Ishikawa (cell line): ENCODE measurements around the gene CBLC.

Source experiments
- CEBPB ChIP-seq: IDR thresholded peaks from 2 replicates; pipeline ENCODE4 v1.6.1; 2012
- CREB1 ChIP-seq: IDR thresholded peaks from 2 replicates; pipeline ENCODE4 v1.6.1; 2012; ENCODE audit warnings: low read depth
- EGR1 ChIP-seq: IDR thresholded peaks from 2 replicates; pipeline ENCODE4 v1.6.1; 2012
- EP300 ChIP-seq: IDR thresholded peaks from 2 replicates; pipeline ENCODE4 v1.6.1; 2012; ENCODE audit warnings: borderline replicate concordance
- FOXM1 ChIP-seq: IDR thresholded peaks from 2 replicates; pipeline ENCODE4 v1.6.1; 2012; ENCODE audit warnings: low read depth, borderline replicate concordance
- NFIC ChIP-seq: IDR thresholded peaks from 2 replicates; pipeline ENCODE4 v1.6.1; 2012
- RAD21 ChIP-seq: IDR thresholded peaks from 2 replicates; pipeline ENCODE4 v1.6.1; 2012; ENCODE audit warnings: low read depth
- TAF1 ChIP-seq: IDR thresholded peaks from 2 replicates; pipeline ENCODE4 v1.6.1; 2012; ENCODE audit warnings: low read depth, mild to moderate bottlenecking
- TCF12 ChIP-seq: IDR thresholded peaks from 2 replicates; pipeline ENCODE4 v1.6.1; 2012; ENCODE audit warnings: low read depth
- TEAD4 ChIP-seq: IDR thresholded peaks from 2 replicates; pipeline ENCODE4 v1.6.1; 2012
- YY1 ChIP-seq: IDR thresholded peaks from 2 replicates; pipeline ENCODE4 v1.6.1; 2012; ENCODE audit warnings: low read depth
- ZBTB7A ChIP-seq: IDR thresholded peaks from 2 replicates; pipeline ENCODE4 v1.6.1; 2012; ENCODE audit warnings: low read depth
- TF ChIP-seq, protein P1 (sequence below): IDR thresholded peaks from 2 replicates; pipeline ENCODE4 v1.6.1; 2012; ENCODE audit warnings: low read depth, mild to moderate bottlenecking
- TF ChIP-seq, protein P2 (sequence below): IDR thresholded peaks from 2 replicates; pipeline ENCODE4 v1.6.1; 2012
- TF ChIP-seq, protein P3 (sequence below): IDR thresholded peaks from 2 replicates; pipeline ENCODE4 v1.6.1; 2012

The CBLC gene

DNA sequence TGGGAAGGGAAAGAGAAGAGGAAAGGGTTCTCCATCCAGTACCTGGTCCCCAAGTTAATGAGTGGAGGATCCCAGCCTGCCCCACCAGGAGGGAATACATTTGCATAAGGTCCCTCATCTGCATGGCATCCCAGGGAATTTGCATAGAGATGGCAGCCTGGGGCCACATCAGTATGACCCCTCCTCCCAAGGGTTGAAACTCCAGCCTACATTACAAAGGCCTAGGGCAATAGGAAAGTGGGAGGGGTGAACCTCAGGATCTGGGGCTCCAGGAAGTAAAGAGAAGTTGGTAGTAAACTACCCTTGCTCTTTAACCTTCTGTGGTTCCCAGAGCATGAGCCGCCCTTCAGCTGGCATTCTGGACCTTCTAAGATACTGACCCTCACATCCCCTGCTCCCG, 61.6 kb downstream of the CBLC start:
- no peak for TF ChIP-seq NFIC

DNA sequence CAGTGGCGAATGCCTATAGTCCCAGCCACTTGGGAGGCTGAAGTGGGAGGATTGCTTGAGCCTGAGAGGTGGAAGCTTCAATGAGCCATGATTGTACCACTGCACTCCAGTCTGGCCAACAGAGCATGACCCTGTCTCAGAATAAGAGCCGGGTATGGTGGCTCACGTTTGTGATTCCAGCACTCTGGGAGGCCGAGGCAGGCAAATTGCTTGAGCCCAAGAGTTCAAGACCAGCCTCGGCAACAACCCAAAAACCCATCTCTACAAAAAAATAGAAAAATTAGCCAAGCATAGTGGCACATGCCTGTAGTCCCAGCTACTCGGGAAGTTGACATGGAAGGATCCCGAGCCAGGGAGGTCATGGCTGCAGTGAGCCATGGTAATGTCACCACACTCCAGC, 63.1 kb downstream of the CBLC start:
- TF ChIP-seq TCF12 (no peak), EGR1 (no peak), TEAD4 (no peak), TAF1 (no peak), YY1 (no peak), ZBTB7A (no peak), FOXM1 (no peak), CEBPB (no peak), CREB1 (no peak), EP300 (no peak), NFIC (no peak), RAD21 (no peak)
- TF ChIP-seq, protein P1, sequence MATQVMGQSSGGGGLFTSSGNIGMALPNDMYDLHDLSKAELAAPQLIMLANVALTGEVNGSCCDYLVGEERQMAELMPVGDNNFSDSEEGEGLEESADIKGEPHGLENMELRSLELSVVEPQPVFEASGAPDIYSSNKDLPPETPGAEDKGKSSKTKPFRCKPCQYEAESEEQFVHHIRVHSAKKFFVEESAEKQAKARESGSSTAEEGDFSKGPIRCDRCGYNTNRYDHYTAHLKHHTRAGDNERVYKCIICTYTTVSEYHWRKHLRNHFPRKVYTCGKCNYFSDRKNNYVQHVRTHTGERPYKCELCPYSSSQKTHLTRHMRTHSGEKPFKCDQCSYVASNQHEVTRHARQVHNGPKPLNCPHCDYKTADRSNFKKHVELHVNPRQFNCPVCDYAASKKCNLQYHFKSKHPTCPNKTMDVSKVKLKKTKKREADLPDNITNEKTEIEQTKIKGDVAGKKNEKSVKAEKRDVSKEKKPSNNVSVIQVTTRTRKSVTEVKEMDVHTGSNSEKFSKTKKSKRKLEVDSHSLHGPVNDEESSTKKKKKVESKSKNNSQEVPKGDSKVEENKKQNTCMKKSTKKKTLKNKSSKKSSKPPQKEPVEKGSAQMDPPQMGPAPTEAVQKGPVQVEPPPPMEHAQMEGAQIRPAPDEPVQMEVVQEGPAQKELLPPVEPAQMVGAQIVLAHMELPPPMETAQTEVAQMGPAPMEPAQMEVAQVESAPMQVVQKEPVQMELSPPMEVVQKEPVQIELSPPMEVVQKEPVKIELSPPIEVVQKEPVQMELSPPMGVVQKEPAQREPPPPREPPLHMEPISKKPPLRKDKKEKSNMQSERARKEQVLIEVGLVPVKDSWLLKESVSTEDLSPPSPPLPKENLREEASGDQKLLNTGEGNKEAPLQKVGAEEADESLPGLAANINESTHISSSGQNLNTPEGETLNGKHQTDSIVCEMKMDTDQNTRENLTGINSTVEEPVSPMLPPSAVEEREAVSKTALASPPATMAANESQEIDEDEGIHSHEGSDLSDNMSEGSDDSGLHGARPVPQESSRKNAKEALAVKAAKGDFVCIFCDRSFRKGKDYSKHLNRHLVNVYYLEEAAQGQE: no peak
- TF ChIP-seq, protein P2, sequence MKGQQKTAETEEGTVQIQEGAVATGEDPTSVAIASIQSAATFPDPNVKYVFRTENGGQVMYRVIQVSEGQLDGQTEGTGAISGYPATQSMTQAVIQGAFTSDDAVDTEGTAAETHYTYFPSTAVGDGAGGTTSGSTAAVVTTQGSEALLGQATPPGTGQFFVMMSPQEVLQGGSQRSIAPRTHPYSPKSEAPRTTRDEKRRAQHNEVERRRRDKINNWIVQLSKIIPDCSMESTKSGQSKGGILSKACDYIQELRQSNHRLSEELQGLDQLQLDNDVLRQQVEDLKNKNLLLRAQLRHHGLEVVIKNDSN: no peak
- TF ChIP-seq, protein P3, sequence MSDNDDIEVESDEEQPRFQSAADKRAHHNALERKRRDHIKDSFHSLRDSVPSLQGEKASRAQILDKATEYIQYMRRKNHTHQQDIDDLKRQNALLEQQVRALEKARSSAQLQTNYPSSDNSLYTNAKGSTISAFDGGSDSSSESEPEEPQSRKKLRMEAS: no peak

DNA sequence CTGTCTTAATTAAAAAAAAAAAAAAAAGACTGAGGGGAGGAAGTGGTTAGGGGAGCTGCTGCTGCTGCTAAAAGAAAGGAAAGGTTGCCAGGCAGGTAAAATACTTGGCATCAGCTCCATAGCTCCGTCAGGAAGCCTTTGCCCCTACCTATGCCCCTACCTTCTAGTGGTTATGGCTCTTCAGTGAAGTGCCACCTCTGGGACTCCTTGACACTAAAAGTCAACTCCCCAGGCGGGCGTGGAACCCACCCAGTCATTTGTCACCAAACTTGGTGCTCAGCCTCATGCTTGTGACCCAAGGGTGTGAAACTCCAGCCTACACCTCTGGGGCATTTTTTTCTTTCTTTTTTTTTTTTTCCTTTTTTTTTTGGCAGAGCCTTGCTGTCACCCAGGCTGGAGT, 63.5 kb downstream of the CBLC start:
- no peak for TF ChIP-seq CREB1
- TF ChIP-seq, protein P3: no peak
- no peak for TF ChIP-seq TAF1
- TF ChIP-seq, protein P1: no peak
- no peak for TF ChIP-seq FOXM1
- TF ChIP-seq TCF12: no peak
- TF ChIP-seq EGR1: no peak
- TF ChIP-seq EP300: no peak
- no peak for TF ChIP-seq NFIC
- no peak for TF ChIP-seq YY1
- no peak for TF ChIP-seq RAD21
- no peak for TF ChIP-seq TEAD4
- TF ChIP-seq CEBPB: no peak
- TF ChIP-seq, protein P2: no peak
- TF ChIP-seq ZBTB7A: no peak

DNA sequence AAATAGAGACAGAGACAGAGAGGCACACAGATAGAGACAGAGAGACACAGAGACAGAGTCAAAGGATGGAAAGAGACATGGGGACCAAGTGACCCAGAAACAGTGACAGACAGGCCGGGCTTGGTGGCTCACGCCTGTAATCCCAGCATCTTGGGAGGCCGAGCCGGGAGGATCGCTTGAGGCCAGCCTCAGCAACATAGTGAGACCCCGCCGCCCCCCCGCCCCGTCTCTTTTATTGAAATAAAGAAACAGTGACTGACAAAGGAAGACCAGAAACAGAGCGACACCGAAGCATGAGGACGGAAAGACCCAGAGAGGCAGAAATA, 67.6 kb downstream of the CBLC start:
- TF ChIP-seq, protein P1: no peak
- TF ChIP-seq EP300 (no peak), TCF12 (no peak), TEAD4 (no peak), NFIC (no peak), EGR1 (no peak), FOXM1 (no peak), YY1 (no peak), TAF1 (no peak), ZBTB7A (no peak), RAD21 (no peak)
- TF ChIP-seq, protein P3: no peak

DNA sequence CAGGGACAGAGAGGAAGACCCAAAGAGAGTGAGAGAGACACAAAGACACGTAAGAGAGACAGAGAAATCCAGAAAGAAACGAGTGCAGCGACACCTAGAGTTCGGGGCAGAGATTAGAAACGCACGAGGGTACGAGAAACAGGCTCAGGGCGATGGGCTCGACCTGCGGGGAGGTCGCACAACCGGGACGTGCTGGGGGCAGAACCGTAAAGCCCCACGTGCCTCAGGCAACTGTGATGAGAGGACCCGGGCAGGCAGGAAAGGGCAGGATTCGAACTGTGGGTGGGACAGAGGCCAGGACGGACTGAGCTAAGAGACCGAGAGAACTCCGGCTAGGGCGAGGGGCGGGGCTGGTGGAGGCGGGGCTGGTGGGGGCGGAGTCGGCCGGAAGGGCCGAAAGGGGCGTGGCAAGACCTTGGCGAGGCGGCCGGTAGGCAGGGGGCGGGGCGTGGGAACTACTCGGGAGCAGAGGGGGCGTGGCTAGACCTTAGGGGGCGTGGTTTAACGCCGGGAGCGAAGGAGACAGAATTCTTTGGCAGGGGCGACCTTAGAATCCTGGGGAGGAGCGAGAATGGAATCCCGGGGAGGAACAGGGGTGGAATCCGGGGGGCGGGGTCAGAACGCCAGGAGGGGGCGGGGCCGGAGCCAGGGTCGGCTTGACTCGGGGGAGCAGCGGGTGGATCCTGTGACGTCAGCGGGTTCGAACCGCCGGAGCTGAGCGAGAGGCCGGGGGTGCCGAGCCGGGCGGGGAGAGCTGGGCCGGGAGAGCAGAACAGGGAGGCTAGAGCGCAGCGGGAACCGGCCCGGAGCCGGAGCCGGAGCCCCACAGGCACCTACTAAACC, 68.1 kb downstream of the CBLC start, which contains the start of gene NECTIN2:
Gene NECTIN2, plus strand, starts transcription at position 686 of the 843 bp plus-strand sequence. CDS start 229 bp downstream, outside the sequence.
- TF ChIP-seq CREB1: no peak
- TF ChIP-seq, protein P2: peak; percentile 66
- TF ChIP-seq, protein P1: no peak
- 0 out of 2 replicates have a peak, but pooled peaks have one; percentile 11 for TF ChIP-seq NFIC
- TF ChIP-seq ZBTB7A: peak; percentile 31; the same call in 1 of the 2 replicates
- 0 out of 2 replicates have a peak, but pooled peaks have one; percentile 15 for TF ChIP-seq EP300
- TF ChIP-seq TAF1: peak; percentile 40; the same call in 1 of the 2 replicates
- peak; percentile 73 for TF ChIP-seq RAD21
- TF ChIP-seq FOXM1: no peak
- TF ChIP-seq, protein P3: peak; percentile 72; the same call in 1 of the 2 replicates
